DMS53 treated with DMSO at 0.1 percent for 48 hours (cell line): ENCODE measurements around the gene PRDM2.

Experiments used
- DNase-seq: peaks from one replicate; lab custom pipeline; 2025; ENCODE audit not compliant: unreplicated experiment; lab: John Stamatoyannopoulos, UW

The PRDM2 gene

GRCh38 chr1:13786541-13786940, 86.6 kb downstream of the PRDM2 start:
- DNase-seq = no peak

DNA sequence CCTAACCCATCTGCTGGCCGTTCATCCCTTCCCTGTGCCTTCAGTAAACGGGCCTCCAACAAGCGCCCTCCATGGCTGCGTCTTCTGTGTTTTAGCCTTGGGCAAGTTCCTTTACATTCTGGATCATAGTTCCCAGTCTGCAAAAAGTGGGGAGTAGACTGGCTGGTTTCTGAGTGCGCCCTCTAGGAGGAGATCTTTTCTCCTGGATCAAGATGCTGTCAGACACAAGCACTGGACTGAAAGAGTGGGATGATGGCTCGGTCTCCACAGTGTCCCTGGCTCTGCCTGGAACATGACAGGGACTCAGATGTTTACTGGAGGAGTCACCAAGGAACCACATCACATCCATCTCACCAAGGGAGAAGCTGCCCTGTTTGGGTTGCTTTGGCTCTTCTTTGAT, 88.8 kb downstream of the PRDM2 start:
- DNase-seq = no peak

GRCh38 chr1:13790290-13791030, 90.5 kb downstream of the PRDM2 start:
- no peak for DNase-seq

DNA sequence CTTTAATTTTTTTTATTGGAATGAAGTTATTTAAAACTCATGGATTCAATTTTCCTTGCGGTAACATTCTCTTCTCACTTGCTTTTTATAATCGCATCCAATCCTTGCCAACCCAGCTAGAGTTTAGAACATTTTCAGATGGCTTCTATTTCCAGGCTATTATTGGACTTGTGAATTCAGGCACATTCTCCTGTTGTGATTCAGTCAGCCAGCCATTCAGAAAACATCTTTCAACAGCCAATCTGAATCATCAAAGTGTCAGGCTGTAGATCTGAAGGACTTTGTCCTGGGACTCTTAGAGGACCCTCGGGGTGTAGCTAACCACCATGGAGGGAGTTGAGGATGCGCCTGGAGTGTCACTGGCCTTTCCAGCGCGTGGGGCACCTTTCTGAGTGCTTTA, 92.4 kb downstream of the PRDM2 start:
- no peak for DNase-seq

DNA sequence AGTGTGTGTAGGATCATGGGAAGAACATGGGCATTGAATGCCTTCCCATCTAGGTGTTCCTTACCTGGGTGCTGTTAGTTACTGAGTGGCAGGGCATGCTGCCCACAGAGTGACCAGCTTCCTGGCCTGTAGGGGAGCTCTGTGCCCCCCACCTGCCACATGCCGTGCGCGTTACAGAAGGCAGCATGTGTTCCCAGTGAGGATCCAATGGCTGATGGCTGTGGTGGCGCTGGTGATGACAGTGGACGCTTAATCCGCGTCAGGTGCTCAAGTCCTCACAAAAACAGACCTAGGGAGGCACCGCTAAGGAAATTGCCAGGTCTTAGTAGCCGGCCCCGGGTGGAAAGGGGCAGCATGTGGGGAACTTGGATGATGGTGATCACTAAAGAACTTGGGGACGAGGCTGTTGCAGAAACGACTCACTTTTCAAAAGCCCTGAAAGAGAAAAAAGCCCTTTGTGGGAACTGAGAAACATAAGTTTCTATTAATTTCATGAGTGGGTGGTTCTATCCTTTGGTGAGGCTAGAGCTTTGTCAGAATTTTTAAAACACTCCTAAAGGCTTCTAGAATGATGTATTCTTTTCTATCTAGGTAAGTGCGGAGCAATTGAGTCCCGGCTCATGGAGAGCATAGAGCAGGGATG, 93.2 kb downstream of the PRDM2 start:
- DNase-seq = no peak

DNA sequence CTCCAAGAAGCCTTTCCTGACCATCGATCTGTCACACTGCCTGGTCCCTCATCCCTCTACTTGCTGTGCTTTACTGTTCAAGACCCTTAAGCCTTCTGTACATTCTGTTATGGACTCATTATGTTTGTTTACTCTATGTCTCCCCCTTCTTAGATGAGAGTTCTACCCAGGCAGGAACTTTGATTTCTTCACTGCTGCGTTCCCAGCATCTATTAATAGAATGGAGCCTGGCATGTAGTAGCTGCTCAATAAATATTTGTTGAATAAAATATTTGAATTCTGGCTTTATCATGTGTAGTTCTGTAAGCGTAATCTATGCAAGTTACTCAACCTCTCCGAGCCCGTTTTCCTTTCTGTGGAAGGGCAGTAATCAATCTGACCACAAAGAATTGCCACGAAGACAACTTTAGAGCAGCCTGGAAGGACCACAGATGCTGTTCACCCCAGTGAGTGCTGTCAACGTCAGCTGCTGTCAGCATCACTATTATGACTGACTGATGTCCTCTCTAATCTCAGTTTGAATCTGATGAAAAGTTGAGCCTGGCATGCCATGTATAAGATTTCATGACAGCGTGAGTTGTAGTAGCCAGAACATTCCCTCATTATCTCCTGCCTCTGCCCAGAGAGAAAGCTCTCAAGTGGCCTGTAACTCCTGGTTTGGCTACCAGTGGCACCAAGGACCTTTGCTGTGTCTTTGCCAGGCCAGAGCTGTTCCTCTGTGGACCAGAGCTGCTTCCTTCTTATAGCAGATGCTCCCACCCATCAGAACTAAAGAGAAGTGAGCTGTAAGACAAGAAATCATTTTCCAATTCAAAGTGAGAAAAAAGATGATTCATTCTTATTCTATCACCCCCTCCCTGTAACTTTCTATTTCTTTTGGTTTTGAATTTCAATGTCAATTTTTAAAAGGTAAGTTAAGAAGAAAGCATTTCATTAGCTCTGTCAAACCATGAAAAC, 94.5 kb downstream of the PRDM2 start:
- no peak for DNase-seq

DNA sequence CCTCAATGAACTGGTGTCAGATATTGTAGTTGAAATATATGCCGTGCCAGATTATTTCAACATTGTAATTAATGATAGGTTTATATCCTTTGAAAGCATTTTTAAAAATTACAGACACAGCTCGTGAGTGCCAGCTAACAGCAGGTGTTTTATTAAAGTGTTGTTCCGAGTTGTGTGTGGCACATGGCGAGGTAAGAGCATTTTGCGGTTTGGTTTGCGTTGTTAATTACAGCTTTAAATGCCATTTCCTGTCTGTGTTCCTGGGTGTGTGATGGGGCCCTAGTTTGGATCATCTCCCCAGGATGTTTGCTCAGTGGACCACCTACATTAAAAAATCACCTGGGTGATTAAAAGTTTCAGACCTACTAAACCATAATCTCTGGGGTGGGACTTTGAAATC, 97.4 kb downstream of the PRDM2 start:
- no peak for DNase-seq

GRCh38 chr1:13798120-13798519, 98.1 kb downstream of the PRDM2 start:
- no peak for DNase-seq

DNA sequence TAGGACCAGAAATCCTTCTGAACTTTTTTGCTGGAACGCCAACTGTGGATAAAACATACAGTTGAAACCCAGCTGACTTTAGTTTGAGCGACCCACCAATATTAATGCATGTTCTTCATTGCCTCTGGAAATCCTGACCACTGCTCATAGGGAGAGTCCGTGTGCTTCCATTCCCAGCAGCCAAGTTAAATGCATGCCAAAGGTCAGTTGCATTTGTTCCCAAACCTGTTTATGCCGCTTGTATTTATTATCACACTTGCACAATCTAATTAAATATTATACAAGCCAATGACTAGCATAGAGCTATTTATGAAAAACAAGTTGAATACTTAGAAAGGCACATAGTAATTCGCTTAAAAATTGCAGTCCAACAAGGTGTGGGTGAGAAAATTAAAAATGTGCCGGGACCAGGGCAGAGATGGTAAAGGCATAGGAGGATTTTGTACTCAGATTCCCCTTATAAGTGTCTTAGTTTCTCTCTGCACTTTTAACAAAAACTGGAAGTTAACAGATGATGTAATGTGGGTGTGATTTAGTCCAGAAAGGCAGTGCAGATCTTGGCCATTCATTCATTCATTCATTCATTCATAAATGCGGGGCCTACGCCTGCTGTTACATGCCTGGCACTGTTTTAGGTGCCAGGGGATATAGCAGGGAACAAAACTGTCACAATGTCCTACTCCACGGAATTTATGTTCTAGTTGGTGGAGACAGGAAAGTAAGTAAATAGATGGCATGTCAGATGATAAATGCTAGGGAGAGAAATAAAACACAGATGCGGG, 99.7 kb downstream of the PRDM2 start:
- no peak for DNase-seq

GRCh38 chr1:13801232-13801631, 101.2 kb downstream of the PRDM2 start:
- no peak for DNase-seq

DNA sequence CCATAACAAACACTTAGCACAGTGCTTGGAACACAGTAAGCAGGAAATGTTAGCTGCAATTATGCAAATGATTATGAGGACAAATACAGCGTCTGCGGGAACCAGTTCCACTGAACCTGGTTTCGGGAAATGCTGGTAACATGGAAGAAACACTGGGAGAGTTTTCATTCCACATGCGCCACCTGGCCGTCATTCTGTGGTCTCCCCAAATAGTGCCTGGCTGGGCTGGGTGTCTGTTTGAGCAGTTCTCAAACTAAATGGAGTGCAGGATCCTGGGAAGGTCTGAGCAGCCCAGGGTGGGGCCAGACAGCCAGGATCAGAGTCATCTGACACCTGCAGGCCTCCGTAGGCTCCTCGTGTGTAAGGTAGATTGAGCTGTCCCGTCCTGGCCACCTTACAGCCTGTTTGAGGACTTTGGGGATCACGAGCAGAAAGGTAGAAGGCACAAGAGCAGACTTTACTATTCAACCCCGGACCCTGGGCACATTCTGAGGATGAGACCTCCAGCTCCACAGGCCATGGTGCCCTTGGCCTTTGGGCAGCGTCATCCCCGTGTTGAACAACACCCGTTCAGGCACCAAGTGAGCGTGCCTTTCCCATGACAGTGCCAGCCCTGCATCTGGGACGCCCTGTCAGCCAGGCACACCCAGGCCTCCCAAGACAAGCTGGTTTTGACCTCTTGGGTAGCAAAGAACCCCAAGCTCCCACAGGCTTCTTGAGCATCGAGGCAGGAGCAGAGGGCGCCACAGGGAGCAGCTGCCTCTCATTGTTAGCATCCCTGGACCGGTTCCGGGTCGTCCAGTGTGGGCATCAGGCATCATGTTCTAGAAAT, 101.9 kb downstream of the PRDM2 start:
- no peak for DNase-seq

DNA sequence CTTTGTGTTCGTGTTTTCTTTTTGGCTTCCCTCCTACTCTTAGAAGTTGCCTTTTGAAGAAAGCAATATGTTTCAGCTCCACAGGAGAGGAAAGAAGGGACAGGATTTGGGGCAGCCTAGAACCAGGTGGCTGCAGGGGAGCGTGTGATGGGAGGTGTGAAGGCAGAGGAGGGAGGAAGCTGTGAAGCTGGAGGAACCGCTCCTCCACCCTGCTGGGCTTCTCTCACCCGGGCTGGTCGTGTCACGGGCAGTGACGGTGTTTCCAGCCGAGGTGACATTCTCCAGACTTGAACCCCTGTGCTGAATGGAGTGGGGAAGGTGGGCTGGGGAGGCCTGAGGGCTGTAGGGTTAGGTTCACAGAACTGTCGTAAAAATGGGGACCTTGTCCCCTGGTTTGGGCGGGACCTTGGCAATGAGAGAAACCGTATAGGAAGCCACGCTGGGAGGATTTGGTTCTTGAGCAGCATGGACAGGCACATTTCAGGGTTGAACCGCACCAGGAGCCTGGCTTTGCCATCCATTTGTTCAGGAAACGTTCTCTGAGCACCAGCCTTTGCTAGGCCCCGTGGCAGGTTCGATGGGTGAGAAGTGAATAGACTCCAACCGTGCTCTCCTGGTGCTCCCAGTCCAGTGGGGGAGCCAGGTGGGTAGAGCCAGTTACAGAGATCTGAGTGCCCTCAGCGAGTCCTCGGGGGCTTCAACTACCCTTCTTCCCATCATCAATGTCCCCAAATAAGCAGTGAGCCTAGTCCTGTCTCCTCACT, 103.0 kb downstream of the PRDM2 start:
- no peak for DNase-seq

- no peak for DNase-seq
These were observed 103.7 kb downstream of the PRDM2 start for GRCh38 chr1:13803546-13804239.

DNA sequence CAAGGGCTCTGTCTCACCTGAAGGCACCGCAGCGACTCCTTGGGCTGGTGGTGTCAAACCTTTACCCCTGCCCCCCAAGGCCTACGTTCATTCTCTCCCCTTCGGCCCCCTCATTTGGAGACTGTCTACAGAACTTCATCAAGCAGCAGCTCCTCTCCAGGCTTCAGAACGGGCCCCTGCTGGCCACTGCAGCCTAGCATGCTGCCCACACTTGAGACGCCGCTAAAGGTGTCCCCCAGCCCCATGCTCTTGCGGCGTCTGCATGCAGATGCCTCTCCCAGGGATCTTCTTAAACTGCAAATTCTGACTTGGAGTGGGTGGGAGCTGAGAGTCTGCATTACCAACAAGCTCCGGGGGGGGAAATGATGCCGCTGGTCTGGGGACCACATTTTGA, 104.2 kb downstream of the PRDM2 start:
- DNase-seq = no peak

DNA sequence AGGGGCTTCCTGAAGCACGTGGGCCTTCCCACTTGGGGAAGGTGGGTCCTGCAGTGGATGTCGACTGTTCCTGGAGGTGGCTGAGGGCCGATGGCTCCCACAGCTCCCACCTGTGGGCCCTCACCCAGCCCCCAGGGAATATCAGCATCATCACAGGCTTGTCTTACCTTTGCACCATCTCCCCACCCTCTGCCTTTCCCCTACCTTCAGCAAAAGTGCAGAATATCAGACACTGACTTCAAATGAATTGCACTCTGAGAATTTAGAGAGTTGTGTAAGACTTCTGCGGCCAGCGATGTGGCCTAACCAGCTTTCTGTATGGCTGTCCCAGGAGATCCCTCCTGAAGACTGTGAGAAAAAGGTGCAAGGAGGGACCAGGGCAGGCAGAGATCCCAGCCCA, 105.4 kb downstream of the PRDM2 start:
- no peak for DNase-seq

DNA sequence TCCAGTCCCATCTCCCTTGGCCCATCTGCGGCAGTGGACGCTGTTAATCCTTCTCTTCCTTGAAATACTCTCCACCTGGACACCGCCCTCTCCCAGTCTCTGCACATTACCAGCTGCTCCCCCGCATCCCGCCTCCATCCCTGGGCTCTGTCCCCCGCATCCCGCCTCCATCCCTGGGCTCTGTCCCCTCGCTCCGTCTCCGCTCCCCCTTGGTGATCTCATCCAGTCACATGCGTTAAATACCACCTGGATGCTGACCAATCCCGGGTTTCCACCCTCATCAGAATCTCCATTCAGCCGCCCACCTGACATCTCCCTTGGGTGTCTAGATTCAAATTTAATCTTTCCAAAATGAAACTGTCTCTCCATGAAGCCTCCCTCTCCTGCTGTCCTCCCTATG, 106.1 kb downstream of the PRDM2 start:
- DNase-seq = no peak

DNA sequence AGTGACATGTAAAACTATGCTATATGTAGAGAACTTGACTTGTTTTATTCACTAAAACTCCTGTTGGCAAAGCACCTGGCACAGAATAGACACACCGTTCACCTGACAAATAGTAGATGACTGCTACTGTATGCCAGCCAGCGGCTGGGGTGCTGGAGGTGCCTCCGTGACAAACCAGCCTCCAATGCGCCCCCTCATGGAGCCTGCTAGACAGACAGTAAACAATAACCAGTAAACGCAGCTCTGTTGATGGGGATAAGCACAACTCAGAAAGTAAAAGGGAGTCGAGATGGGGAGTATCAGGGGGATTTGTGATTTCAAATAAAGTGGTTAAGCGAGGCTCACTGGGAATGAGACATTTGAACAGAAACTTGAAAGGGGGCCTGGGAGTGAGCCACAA, 107.2 kb downstream of the PRDM2 start:
- DNase-seq = no peak

GRCh38 chr1:13808729-13809131, 108.7 kb downstream of the PRDM2 start:
- DNase-seq = no peak
